HG03378 (cell line): ENCODE data around the gene TBC1D13.
"Not testable (repeated sequence)": the region's sequence is repeated elsewhere in the genome, so short reads cannot be mapped to it uniquely, and the experiment has no call there.

Experiments
- ATAC-seq: cut with Tn5 transposase; IDR thresholded peaks from one replicate; pipeline ENCODE4 v1.9.1; 2021; ENCODE audit warnings: mild to moderate bottlenecking, moderate library complexity; ENCODE audit not compliant: unreplicated experiment

The TBC1D13 gene

GRCh38 chr9:128781187-128782070 lies 5.6 kb upstream of the TBC1D13 start:
- ATAC-seq: no peak

- no peak for ATAC-seq
Observed at GRCh38 chr9:128782669-128783068, 4.4 kb upstream of the TBC1D13 start.

GRCh38 chr9:128785427-128785826 lies 1.6 kb upstream of the TBC1D13 start:
- ATAC-seq: no peak

- ATAC-seq: no peak
Observed at GRCh38 chr9:128787659-128788058, 606 bp downstream of the TBC1D13 start.

GRCh38 chr9:128788445-128788844 lies 1.4 kb downstream of the TBC1D13 start:
- no peak for ATAC-seq

- no peak for ATAC-seq
Observed at GRCh38 chr9:128790536-128790935, 3.5 kb downstream of the TBC1D13 start.

GRCh38 chr9:128792134-128792533 lies 5.1 kb downstream of the TBC1D13 start:
- no peak for ATAC-seq

- ATAC-seq: no peak
Observed at GRCh38 chr9:128792978-128793686, 6.1 kb downstream of the TBC1D13 start.

GRCh38 chr9:128794961-128795360 lies 7.9 kb downstream of the TBC1D13 start:
- ATAC-seq: not testable (repeated sequence)

- no peak for ATAC-seq
Observed at GRCh38 chr9:128798896-128799295, 11.8 kb downstream of the TBC1D13 start.

GRCh38 chr9:128800061-128800460 lies 13.0 kb downstream of the TBC1D13 start:
- ATAC-seq: no peak

GRCh38 chr9:128802482-128802881 lies 15.4 kb downstream of the TBC1D13 start:
- no peak for ATAC-seq

- ATAC-seq: no peak
Observed at GRCh38 chr9:128805661-128806060, 18.6 kb downstream of the TBC1D13 start.

- ATAC-seq: no peak
Observed at GRCh38 chr9:128807827-128808226, 20.8 kb downstream of the TBC1D13 start.

- no peak for ATAC-seq
Observed at GRCh38 chr9:128808543-128808942, 21.5 kb downstream of the TBC1D13 start.

GRCh38 chr9:128809036-128809599 lies 22.1 kb downstream of the TBC1D13 start:
- ATAC-seq: no peak

GRCh38 chr9:128809831-128810230 lies 22.8 kb downstream of the TBC1D13 start:
- ATAC-seq: no peak

- ATAC-seq: no peak
Observed at GRCh38 chr9:128810873-128811272, 23.8 kb downstream of the TBC1D13 start.

GRCh38 chr9:128818099-128818838 lies 31.2 kb downstream of the TBC1D13 start, which contains the start of gene ENDOG:
TSS of gene ENDOG (plus strand) at chr9:128818500. CDS start at chr9:128818685, 185 bp downstream.
- peak; percentile 80 for ATAC-seq

- ATAC-seq: no peak
Observed at GRCh38 chr9:128818839-128819715, 32.0 kb downstream of the TBC1D13 start.
